Activated naive CD4-positive, alpha-beta T cell treated with anti-CD3 and anti-CD28 coated beads, Interleukin-2, amount 50 U/mL, for 24 hours (primary cell): Measurements from ENCODE around the gene ALG8.
A peak's percentile ranks its signal among the peaks of the same experiment; 100 is the strongest.
"Not testable (repeated sequence)": the region's sequence is repeated elsewhere in the genome, so short reads cannot be mapped to it uniquely, and the experiment has no call there.

Experiments used
- H3K27ac Mint-ChIP-seq: one replicate; pipeline ENCODE4 v1.8.0; 2021; ENCODE audit warnings: mild to moderate bottlenecking, mixed read lengths
- H3K27me3 Mint-ChIP-seq: one replicate; pipeline ENCODE4 v1.8.0; 2021; ENCODE audit warnings: mixed read lengths
- H3K36me3 Mint-ChIP-seq: one replicate; pipeline ENCODE4 v1.8.0; 2021; ENCODE audit warnings: mixed read lengths
- H3K4me1 Mint-ChIP-seq: one replicate; pipeline ENCODE4 v1.8.0; 2021; ENCODE audit warnings: mixed read lengths
- H3K4me3 Mint-ChIP-seq: one replicate; pipeline ENCODE4 v1.8.0; 2021; ENCODE audit warnings: mild to moderate bottlenecking, mixed read lengths
- H3K9me3 Mint-ChIP-seq: one replicate; pipeline ENCODE4 v1.8.0; 2021; ENCODE audit warnings: mixed read lengths

ALG8 gene

DNA sequence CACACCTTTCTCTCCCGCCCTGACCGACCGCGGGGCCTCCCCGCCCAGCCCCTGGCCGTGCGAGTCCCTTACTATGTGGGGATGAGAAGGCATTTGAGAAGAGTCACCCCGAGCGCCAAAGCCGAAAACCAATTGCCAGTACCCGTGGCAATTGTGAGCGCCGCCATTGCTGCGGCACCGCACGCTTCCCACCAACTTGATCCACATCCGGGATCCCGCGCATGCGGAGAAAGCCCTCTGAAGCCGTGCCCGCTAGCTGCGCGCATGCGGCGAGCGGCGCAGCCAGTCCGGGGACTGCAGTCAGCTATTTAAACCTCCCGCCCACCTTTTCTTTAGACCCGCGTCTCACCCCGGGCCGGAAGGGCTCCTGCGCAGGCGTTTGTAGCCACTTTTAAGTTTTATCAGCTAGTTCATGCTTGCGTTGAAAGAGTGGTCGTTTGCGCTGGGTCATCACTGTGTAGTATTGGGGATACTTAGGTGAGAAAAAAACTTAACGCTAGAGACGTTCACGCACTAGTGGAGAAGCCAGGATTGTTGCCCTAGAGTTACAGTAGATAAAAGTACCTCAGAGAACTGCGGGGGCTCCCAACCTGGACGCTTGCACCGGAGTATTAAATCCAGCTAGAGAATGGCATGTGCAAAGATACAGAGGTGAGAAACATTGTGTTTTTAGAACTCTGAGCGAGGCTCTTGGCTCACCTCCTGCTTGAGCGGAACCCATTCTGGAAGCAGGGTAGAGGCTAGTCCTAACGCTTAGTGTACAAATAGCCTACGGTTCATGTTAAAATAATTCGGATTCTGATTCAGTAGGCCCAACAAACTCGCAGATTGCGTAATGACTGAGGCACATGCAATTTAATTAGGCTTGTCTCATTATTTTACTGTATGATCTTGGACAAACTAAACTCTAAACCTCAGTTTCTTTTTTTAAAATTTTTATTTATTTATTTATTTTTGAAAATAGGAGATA lies at the start of gene ALG8:
Gene ALG8 (minus strand): TSS at position 205 of the 970 bp plus-strand sequence. CDS start 38 bp downstream, at position 167.
- H3K4me3 Mint-ChIP-seq: peak within 1 kb of the TSS; percentile 92
- no peaks in the 10 kb centered on the region for H3K9me3 Mint-ChIP-seq
- H3K36me3 Mint-ChIP-seq: peaks cover 20% of the 10 kb centered on the region
- peaks cover 43% of the 10 kb centered on the region for H3K4me1 Mint-ChIP-seq
- H3K27ac Mint-ChIP-seq: peak within 1 kb of the TSS; percentile 97
- no peaks in the 10 kb centered on the region for H3K27me3 Mint-ChIP-seq

DNA sequence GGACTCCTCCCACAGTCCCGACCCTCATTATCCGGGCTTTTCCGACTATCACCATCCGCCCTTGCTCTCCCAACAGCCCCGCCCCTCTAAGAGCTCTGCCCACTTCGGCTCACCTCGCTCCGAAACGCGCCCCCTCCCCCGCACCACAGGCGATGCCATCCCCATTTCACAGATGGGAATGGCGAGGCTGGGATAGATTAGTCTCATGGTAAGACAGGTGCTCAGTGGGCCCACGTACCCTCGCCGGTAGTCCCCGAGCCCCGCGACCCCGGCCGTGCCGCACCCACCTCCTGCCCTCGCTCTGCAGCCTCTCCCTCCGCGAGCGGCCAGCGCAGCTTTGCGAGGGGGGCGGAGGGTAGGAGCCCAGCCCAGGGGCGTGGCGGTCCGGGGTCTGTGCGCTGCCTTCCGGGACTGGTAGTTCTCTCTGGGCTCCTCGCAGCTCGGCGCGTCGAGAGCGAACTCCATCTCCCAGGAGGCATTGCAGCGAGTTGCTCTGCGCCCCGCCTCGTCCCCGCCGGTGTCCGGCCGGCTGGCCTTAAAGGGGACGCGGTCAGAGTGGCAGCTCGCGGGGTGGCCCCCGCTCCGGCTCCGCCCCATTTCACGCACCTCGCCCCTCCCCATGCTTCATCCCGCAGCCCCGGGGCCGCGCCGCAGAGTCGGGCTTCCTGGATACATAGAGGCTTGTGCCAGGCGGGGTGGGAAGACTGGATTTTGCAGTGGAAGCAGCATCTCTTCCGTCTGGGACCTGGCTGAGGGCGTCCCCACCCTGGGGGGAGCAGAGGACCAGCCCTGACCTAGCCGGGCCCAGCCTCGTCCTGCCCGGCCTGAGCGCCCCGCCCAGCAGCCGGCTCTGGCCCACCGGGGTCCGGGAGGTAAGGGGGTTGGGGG lies 49.1 kb upstream of the ALG8 start, which contains the start of the genes KCTD21 and USP35:
Gene KCTD21 (minus strand): TSS at position 341 of the 888 bp plus-strand sequence. CDS start 14,072 bp downstream, outside the sequence.
Gene USP35 (plus strand): TSS at position 634 of the 888 bp plus-strand sequence. CDS start 7,327 bp downstream, outside the sequence.
- H3K9me3 Mint-ChIP-seq: no peaks in the 10 kb centered on the region
- peaks cover 59% of the 10 kb centered on the region for H3K4me1 Mint-ChIP-seq
- H3K36me3 Mint-ChIP-seq: no peaks in the 10 kb centered on the region
- H3K27ac Mint-ChIP-seq: peak within 1 kb of the TSS; percentile 98
- H3K27me3 Mint-ChIP-seq: no peaks in the 10 kb centered on the region
- peak within 1 kb of the TSS; percentile 99 for H3K4me3 Mint-ChIP-seq

DNA sequence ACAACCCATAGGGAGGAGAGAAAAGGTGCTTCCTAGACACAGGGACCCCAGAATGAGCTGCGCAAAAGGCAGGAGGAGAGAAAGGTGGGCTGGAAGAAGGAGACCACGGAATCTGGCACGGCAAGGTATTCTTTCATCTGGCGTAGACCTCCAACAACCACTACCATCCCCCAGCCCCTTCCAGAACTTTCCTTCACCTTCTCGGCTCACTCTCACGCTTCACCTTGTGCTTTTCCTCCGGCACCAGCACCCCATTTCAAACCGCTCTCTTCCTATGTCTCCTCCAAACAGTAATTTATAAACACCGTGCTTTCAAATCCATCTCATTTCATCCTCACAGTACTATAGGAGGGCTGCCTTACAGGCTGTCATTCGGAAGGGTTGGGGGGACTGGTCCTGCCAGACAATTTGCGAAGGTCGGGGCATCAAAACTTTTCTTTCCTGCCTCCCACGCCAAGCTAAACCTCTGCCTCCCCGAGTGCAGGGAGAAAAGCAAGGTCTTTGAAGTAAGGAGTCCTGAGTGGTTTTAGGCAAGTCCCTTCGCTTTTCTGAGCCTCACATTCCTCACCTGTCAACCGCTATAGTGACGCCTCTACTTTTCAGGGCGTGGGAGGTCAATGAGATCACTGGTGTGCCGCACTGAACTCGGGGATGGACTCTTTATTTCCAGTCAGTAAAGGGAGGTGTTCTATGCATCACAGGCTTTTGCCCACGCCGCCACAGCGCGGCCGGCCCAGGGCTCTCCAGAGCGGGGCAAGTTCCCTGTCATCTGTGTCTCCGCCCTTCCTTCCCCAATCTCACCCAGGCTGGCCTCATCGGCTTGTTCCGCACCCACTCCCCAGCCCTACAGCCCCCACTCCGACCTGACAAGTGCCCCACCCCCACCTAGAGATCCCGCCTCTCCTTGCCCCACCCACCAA lies 48.2 kb upstream of the ALG8 start:
- Mint-ChIP-seq H3K27ac (peak overlapping the region; percentile 98), H3K9me3 (no peaks in the 10 kb centered on the region), H3K27me3 (no peaks in the 10 kb centered on the region), H3K36me3 (peaks cover 4% of the 10 kb centered on the region), H3K4me3 (peak overlapping the region; percentile 99), H3K4me1 (peaks cover 49% of the 10 kb centered on the region)

DNA sequence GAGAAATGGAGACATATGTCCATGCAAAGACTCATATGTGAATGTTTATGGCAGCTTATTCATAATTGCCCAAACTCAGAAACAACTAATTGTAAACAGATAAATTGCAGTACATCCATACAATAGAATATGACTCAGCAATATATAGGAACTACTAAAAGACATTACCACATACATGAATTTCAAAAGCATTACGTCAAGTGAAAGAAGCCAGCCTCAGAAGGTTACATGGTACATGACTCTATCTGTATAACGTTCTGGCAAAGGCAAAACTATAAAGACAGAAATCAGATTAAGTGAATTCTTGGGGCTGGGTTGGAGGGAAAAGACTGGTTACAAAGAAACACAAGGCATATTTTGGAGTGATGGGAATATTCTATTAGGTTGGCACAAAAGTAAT lies 41.8 kb upstream of the ALG8 start:
- H3K9me3 Mint-ChIP-seq: no peaks in the 10 kb centered on the region
- H3K27me3 Mint-ChIP-seq: no peaks in the 10 kb centered on the region
- peaks cover 19% of the 10 kb centered on the region for H3K4me1 Mint-ChIP-seq
- H3K4me3 Mint-ChIP-seq: no peak overlapping the region
- H3K36me3 Mint-ChIP-seq: peaks cover 13% of the 10 kb centered on the region
- H3K27ac Mint-ChIP-seq: no peak overlapping the region

DNA sequence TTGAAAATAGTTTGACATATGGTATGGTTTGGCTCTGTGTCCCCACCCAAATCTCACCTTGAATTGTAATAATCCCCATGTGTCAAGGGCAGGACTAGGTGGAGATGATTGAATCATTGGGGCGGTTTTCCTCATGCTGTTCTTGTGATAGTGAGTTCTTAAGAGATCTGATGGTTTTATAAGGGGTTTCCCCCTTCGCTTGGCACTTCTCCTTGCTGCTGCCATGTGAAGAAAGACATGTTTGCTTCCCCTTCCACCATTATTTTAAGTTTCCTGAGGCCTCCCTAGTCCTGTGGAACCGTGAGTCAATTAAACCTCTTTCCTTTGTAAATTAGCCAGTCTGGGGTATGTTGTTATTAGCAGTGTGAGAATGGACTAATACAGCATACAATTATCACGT lies 41.3 kb upstream of the ALG8 start:
- H3K36me3 Mint-ChIP-seq: peaks cover 15% of the 10 kb centered on the region
- H3K27ac Mint-ChIP-seq: no peak overlapping the region
- H3K4me3 Mint-ChIP-seq: no peak overlapping the region
- no peaks in the 10 kb centered on the region for H3K27me3 Mint-ChIP-seq
- H3K9me3 Mint-ChIP-seq: no peaks in the 10 kb centered on the region
- peaks cover 14% of the 10 kb centered on the region for H3K4me1 Mint-ChIP-seq

DNA sequence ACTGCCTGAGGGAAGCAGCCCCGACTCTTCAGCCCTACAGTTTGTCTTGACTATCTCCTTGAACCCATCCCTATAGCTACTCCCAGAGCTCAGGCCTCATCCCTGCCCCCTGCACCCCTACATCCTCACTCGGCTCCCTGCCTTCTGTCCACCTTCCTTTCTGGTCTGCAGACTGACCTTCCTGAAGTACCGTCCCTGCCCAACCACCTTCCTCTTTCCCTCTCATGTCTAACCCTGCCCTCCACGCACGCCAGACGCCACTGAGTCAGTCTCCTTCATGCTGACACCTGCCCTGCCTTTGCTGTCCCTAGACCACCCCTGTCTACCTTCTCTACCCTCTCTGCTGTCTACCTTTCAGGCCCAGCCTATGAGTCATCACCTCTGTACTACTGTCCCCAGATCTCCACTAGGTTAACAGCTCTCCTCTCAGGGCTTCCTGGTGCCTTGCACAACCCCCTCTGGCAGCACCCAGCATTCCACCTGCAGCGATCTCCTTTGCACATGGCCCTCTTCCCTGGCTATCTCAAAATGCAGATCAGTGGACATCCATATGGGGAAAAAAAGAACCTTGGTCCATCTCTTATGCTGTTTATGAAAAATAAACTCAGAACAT lies 40.1 kb upstream of the ALG8 start:
- H3K9me3 Mint-ChIP-seq: no peaks in the 10 kb centered on the region
- H3K27me3 Mint-ChIP-seq: no peaks in the 10 kb centered on the region
- H3K4me1 Mint-ChIP-seq: peaks cover 14% of the 10 kb centered on the region
- no peak overlapping the region for H3K27ac Mint-ChIP-seq
- peaks cover 15% of the 10 kb centered on the region for H3K36me3 Mint-ChIP-seq
- no peak overlapping the region for H3K4me3 Mint-ChIP-seq

DNA sequence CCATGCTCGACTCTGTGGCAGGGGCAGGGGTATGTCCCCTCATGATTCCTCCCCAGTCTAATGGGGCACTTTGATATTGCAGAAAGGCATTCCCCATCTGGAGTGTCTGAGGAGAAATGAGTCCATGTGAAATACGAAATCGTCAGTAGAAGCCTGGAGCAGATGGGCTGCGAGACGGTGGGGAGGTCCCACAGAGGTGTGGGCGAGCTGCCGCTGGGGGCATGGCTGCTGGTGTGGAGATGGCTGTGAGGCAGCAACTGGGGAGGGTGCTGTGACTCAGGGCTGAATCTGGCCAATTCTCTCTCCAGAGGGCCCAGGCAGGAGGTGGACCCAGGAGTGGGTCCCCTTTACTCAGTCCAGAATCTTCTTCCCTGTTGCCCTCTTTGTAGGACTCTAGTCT lies 37.8 kb upstream of the ALG8 start:
- H3K36me3 Mint-ChIP-seq: peaks cover 16% of the 10 kb centered on the region
- H3K9me3 Mint-ChIP-seq: no peaks in the 10 kb centered on the region
- H3K4me1 Mint-ChIP-seq: peaks cover 14% of the 10 kb centered on the region
- no peak overlapping the region for H3K27ac Mint-ChIP-seq
- no peak overlapping the region for H3K4me3 Mint-ChIP-seq
- H3K27me3 Mint-ChIP-seq: no peaks in the 10 kb centered on the region

DNA sequence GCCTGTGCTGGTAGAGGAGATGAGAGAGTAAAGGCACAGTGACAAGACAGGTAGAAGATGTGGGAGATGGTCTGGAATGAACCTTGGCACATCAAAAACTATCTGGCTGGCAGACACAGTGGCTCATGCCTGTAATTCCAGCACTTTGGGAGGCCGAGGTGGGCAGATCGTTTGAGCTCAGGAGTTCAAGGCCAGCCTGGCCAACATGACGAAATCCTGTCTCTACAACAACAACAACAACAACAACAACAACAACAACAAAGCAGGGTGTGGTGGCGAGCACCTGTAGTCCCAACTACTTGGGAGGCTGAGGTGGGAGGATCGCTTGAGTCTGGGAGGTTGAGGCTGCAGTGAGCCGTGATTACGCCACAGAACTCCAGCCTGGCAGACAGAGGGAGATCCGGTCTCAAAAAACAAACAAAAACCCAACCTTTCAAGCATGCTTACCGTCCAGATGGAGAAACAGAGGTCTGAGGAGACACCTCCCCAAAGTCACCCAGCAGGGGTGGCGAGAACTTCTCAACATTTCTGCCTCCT lies 37.2 kb upstream of the ALG8 start:
- Mint-ChIP-seq H3K36me3 (peaks cover 16% of the 10 kb centered on the region), H3K4me1 (peaks cover 14% of the 10 kb centered on the region), H3K27me3 (no peaks in the 10 kb centered on the region), H3K9me3 (no peaks in the 10 kb centered on the region), H3K4me3 (no peak overlapping the region), H3K27ac (no peak overlapping the region)

DNA sequence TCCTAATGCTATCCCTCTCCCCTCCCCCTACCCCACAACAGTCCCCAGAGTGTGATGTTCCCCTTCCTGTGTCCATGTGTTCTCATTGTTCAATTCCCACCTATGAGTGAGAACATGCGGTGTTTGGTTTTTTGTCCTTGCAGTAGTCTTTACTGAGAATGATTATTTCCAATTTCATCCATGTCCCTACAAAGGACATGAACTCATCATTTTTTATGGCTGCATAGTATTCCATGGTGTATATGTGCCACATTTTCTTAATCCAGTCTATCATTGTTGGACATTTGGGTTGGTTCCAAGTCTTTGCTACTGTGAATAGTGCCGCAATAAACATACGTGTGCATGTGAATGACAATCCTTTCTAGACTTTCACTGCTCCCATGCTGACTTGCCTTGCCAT lies 36.4 kb upstream of the ALG8 start:
- not testable (repeated sequence) for H3K9me3 Mint-ChIP-seq, H3K27ac Mint-ChIP-seq, H3K27me3 Mint-ChIP-seq, H3K4me3 Mint-ChIP-seq
- H3K4me1 Mint-ChIP-seq: peaks cover 12% of the 10 kb centered on the region
- H3K36me3 Mint-ChIP-seq: peaks cover 17% of the 10 kb centered on the region

DNA sequence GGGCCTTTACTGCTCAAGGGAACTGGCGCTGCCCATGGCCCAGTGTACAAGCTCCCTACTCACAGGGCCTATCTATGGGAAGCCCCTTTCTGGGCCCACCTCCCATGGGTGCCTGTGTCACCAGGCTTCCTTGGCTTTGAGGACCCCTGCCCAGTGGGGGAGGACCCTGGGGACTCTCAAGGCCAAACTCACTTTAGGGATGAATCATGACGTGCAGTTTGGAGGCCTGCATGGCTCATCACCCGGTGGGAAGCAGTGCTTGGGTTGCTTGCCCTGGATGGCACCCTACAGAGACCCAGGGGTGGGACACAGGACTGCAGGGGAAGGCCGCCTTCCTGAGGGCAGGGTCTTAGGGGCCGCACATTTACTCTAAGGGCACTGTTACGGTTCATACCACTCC lies 32.5 kb upstream of the ALG8 start:
- Mint-ChIP-seq H3K9me3 (no peaks in the 10 kb centered on the region), H3K4me1 (no peaks in the 10 kb centered on the region), H3K27ac (no peak overlapping the region), H3K27me3 (no peaks in the 10 kb centered on the region), H3K36me3 (peaks cover 13% of the 10 kb centered on the region), H3K4me3 (no peak overlapping the region)

DNA sequence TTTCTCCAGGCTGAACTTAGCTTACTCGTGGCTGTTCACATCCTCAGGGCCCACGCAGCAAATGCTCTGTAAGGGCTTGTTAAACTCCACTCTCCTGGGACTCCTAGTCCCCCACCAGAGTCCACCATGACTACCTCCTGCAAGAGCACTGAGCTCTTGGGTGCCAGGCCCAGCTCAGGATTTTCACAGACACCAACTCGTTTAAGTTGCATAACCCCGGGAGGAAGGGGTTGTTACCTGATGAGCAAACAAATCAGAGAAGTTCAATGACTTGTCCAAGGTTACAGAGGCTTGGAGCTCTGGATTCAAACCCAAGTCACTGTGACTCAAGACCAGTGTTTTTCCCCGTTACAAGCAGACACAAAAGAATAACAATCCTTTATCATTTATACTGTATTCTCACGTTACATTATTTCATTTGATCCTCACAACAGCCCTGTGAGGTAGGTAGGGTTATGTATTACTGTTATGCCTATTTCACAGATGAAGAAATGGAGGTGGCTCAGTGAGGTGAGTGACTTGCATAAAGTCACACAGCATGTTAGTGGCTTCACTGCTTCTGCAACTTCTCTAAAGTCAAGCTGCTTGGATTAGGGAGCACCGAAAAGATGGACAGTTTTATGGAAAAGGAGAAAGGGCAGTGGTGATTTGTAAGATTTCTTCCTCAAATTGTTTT lies 31.6 kb upstream of the ALG8 start:
- no peaks in the 10 kb centered on the region for H3K9me3 Mint-ChIP-seq
- H3K27me3 Mint-ChIP-seq: no peaks in the 10 kb centered on the region
- H3K27ac Mint-ChIP-seq: no peak overlapping the region
- no peak overlapping the region for H3K4me3 Mint-ChIP-seq
- H3K4me1 Mint-ChIP-seq: no peaks in the 10 kb centered on the region
- peaks cover 8% of the 10 kb centered on the region for H3K36me3 Mint-ChIP-seq

DNA sequence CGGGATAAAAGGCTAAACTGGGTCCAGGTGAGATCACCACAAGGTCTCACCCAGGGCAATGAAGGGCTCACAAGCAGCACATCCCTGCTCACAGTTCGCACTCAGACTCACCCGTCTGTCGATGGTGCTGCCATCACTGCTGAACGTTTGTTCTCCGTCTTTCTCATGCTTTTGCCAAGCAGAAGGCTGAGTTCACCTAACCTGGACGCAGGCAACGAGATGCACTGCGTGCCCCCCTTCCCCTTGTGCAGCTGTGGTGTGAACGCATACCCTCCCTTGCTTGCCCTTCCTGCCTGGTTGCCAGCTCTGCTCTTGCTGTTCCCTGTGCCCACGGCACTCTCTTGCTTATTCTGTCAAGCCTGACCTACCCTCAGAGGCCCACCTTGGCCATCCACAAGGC lies 31.0 kb upstream of the ALG8 start:
- Mint-ChIP-seq H3K9me3 (no peaks in the 10 kb centered on the region), H3K27me3 (no peaks in the 10 kb centered on the region), H3K4me3 (no peak overlapping the region), H3K36me3 (peaks cover 8% of the 10 kb centered on the region), H3K4me1 (no peaks in the 10 kb centered on the region), H3K27ac (no peak overlapping the region)

DNA sequence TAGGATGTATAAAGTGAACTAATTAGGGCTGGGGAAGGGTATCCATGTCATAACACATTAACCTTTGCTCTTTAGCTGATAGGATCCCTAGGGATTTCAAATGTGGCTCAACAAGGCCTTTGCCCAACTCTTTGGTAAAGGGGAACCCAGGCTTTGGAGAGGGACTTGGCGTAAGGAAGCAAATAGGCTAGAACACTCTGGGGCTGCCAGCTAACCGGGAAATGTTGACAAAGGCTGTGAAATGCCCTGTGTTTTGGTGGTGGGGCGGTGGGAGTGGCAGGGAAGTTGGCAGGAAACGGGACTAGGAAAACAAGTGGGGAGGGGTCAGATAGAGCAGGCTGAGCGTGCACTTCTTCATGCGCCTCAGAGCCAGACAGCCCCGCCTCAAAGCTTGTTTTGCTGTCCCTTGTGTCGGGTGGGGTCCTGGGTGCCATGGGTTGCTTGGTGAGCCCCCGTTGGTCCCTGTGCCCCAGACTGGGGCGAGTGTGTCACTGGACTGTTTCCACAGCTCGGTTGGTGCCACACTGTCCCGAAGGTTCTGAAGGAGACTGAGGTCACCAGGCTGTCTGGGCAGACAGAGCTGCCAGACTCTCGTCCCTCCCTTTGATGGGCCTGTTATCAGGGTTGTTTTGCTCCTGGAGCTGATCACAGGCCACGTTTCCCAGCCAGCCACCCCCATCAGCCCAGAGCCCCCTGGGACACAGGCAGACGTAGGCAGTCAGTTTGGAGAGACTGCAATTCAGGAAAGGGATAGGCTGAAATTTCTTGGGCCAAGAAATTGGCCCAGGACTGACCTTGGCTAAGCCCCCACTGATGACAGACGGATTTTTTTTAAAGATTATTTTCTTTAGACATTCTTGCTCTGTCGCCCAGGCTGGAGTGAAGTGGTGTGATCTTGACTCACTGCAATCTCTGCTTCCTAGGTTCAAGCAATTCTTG lies 29.4 kb upstream of the ALG8 start:
- no peak overlapping the region for H3K4me3 Mint-ChIP-seq

More for the DNA sequence above, 29.4 kb upstream of the ALG8 start:
- no peak overlapping the region for H3K27ac Mint-ChIP-seq
- peaks cover 7% of the 10 kb centered on the region for H3K36me3 Mint-ChIP-seq
- no peaks in the 10 kb centered on the region for H3K27me3 Mint-ChIP-seq
- no peaks in the 10 kb centered on the region for H3K9me3 Mint-ChIP-seq
- no peaks in the 10 kb centered on the region for H3K4me1 Mint-ChIP-seq
